KG1 (cell line): ENCODE data around the gene ALK.

Source experiments
- DNase-seq: peaks from one replicate; lab custom pipeline; 2025; lab: John Stamatoyannopoulos, UW

ALK gene

GRCh38 chr2:29314816-29315571 is 606.4 kb downstream of the ALK start:
- DNase-seq = peak; percentile 62

- DNase-seq = no peak
These were observed 609.9 kb downstream of the ALK start for GRCh38 chr2:29311458-29311857.

DNA sequence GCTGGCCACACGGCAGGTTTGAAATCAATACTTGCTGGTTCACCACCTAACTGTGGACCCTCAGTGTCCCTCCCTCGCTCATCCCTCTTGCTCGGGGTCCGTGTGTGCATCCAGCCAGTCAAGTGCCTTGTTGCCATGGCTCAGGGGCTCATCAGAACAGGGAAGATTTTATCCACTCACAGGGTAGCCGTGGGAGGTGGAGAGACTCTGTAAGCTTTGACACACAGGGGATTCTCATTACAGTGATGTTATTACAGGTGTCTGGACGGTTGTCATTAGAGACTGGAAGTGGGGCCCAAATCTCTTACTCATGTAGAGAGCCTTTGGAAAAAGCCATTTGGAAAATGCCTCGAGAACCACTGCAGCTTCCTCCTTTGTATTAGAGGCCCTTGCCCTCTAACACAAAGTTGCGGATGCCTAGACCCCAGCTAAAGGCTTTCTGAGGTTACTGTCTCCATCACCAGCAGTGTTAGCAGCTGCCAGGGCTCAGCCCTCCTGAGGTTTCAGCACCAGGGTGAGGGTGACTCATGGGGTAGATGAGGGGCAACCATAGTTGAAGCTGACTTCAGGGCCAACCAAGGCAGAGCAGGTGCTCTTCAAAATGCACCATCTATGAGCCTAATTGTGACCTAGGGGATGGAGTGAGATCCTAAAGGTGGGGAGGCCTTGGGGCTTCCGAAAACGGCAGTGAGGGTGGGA is 610.6 kb downstream of the ALK start:
- no peak for DNase-seq

DNA sequence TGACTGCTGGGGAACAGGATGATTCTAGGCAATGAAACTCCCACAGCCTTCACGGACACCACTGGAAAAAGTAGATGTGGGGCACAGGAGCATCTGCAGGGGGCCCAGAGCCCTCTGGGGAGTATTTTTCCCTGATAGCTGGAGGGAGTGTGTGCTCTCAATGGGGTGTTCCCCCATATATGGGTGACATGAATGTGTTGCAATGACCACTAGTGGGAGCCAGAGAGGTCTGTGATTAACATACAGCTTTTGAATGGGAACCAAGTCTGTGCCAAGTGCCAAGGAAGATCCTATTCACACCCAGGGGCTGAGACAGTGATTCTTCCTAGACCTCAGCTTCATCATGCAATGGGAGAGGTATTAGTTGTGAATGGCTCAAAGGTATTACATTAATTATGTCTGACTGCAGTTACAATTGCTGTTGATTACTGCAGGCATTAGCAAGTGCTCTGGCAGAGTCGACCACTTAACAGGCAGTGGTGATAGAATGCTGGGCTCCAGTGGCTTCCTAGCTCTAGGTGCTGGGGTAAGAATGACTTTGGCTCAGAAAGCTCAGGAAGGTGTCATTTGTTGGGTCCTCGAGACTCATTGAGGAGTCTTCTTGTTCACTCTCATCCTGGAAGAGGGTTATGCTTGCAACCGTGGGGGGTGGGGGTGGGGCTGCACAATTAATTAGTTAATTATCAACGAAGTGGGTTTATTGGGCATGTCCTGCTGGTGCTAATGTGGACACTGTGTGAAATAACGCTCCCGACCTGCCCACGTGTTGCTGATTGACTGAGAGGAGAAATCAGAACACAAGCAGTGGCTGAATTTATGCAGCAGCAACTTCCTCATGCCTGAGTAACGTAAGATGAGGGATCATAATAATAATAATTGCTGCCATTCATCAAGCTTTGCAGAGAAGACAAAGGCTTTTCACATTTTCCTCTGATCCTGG is 612.0 kb downstream of the ALK start:
- DNase-seq = peak; percentile 43

GRCh38 chr2:29308366-29308765 is 613.0 kb downstream of the ALK start:
- DNase-seq = no peak

DNA sequence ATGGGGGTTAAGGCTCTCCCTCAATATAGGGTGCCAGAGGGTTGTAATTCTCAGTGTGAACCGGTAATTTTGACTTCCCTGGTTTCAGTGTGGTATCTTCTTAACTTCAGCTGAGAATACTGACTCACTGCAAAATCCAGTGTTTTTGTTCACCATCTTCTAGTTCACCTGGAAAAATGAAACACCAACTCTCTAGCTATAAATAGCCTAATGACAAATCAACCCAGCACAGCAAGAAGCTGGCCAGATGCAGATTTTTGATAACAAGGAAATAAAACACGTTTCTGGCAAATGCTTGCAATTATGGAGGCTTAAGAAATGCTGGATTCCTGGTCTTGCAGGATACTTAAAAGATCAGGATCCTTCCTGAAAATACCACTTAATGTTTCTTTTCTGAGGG is 613.9 kb downstream of the ALK start:
- DNase-seq = no peak

GRCh38 chr2:29305762-29306161 is 615.6 kb downstream of the ALK start:
- no peak for DNase-seq

GRCh38 chr2:29304399-29305060 is 616.9 kb downstream of the ALK start:
- DNase-seq = no peak

- no peak for DNase-seq
These were observed 624.8 kb downstream of the ALK start for GRCh38 chr2:29296585-29296984.

DNA sequence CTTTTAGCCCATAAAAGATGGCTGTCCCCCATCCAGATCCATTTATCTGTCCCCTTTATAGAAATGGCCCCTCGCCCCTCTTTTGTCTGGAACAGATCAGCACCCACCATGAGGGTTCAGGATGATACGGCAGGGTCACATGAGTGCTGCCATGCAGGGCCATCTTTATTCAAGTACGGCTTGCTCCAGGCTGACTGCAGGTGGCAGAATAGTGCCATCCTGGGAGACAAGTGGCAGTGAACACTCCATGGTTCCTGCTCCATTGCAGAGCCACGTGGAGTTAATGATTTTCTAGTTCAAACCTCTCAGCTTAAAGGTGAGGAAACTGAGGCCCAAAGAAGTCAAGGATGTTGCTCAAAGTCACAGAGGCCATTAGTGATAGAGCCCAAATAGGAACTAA is 625.5 kb downstream of the ALK start:
- no peak for DNase-seq

GRCh38 chr2:29293830-29294438 is 627.5 kb downstream of the ALK start:
- no peak for DNase-seq

GRCh38 chr2:29290293-29291047 is 630.9 kb downstream of the ALK start:
- DNase-seq = no peak

DNA sequence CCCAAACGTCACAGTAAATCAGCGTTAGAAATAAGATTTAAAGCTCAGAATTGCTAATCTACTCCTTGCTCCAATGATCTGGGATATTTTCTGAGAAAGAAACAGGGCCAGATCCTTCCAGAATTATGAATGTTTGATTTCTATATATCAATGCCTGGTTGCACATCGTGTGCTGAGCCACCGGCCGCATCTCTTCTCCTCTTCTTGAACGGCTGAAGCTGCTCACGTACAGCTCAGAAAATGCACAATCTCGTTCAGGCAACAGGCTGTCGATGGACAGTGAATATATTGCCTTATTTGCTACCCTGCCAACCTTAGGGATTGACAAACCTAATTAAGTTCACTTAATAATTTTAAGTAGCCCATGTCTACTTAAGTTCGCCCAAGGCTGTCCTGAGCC is 636.7 kb downstream of the ALK start:
- DNase-seq = no peak

GRCh38 chr2:29281916-29282247 is 639.5 kb downstream of the ALK start:
- DNase-seq = no peak

DNA sequence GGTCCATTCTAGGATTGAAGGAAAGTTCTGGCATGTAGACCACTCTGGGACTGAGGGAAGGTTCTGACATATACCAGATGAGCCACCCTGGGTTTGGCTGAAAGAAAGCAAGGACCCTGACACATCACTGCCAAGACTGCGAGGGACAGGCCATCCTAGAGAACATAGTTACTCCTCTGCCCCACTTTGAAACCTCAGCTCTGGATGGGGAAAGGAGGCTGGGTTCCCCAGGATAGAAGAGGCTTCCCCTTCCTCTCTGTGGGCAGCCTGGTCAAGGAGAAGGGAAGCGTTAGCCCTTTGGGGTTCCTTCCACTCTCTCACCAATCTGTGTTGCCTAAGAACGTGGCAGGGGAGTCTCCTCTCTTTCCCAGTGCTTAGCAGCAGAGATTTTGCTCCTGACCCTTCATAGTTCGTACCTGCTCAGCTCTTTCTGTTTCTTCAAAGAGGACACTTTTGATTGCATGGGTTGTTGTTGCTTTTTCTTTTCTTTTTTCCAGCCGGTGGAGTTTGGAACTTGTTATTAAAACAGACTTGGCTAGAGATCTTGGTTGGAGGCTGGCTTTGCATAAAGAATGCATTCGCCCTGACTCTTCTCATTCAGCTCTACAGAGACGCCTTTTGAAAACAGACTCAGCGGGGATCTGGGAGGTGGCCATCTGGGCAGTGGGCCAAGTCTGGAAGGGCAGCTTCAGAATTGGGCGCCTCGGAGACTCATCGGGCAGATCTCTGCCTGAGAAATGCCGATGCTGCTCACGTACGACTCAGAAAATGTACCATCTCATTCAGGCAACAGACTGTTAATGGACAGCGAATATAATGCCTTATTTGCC is 640.1 kb downstream of the ALK start:
- DNase-seq = no peak

DNA sequence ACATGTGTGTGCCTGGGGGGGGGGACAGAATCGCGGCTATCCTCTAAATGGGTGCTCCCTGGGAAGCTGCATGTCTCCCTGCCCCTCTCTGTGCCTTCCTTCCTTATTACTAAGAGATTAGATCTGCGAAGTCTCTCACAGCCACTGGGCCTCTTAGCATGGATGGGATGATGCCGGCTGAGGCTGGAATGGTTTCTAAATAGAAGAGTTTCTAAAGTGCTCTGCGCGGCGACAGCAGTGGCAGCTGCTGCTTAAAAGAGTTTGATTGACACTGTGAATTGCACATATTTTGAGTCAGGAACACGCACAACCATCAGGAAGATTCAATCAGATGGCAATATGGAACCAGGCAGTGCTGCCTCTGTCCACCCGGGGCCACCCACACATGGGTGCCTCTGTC is 642.4 kb downstream of the ALK start:
- no peak for DNase-seq

DNA sequence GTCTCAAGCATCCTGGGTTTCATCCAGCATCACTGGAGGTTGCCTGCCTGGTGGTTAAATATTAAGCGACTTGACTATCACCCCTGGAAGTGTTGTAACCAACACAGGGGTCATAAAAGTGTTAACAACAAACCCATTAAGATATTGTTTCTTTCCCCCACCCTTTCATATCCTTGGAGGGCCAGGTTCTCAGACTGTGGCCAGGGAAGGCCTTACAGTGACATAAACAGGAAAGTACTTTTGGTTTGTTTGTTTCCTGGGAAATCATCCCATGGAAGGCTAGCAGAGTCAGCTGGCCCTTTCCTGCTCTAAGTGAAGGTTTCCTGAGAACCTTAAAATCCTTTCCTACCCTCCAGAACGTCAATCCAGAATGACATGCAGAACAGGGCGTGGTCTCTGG is 645.2 kb downstream of the ALK start:
- DNase-seq = no peak

- no peak for DNase-seq
These were observed 646.2 kb downstream of the ALK start for GRCh38 chr2:29275186-29275585.

- no peak for DNase-seq
These were observed 647.4 kb downstream of the ALK start for GRCh38 chr2:29273685-29274611.
